Prostate gland (tissue), 2 donors: ENCODE results near the gene CDK5RAP2.

Experiments used
- POLR2AphosphoS5 ChIP-seq: sonication (generic); formaldehyde crosslinking; IDR thresholded peaks from one replicate; pipeline ENCODE4 v1.6.1; 2017; ENCODE audit warnings: antibody characterized with exemption
- TF ChIP-seq, protein P1 (sequence below), 4 experiments: fragments of 200-600 bp in 2 of 4; fragments of 450-650 bp in 2 of 4; sonication (generic) in 2 of 4; IDR thresholded peaks; 1 replicate in 3 of 4; 2 replicates in 1 of 4; pipeline ENCODE4 v1.5.1; 2016 to 2019; ENCODE audit warnings: antibody characterized with exemption in 4 of 4, mild to moderate bottlenecking in 2 of 4, moderate library complexity in 2 of 4

DNA sequence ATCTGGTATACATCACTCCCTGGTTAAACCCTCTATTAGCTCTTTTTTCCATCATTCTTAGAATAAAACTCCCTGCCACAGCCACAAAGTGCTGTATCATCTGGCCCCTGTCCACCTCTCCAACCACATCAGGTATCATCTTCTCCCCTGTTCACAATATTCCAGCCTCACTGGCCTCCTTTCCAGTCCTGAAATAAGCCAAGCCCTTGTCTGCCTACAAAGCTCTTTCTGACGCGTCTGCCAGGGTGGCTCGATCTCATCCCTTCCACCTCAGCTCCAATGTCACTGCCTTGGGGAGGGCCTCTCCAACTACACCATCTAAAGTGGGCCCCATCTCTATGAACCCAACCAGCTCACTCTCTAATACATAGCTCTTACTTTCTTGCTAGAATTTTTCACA, 21.5 kb downstream of the CDK5RAP2 start:
- no peak for TF ChIP-seq POLR2AphosphoS5
- TF ChIP-seq, protein P1, sequence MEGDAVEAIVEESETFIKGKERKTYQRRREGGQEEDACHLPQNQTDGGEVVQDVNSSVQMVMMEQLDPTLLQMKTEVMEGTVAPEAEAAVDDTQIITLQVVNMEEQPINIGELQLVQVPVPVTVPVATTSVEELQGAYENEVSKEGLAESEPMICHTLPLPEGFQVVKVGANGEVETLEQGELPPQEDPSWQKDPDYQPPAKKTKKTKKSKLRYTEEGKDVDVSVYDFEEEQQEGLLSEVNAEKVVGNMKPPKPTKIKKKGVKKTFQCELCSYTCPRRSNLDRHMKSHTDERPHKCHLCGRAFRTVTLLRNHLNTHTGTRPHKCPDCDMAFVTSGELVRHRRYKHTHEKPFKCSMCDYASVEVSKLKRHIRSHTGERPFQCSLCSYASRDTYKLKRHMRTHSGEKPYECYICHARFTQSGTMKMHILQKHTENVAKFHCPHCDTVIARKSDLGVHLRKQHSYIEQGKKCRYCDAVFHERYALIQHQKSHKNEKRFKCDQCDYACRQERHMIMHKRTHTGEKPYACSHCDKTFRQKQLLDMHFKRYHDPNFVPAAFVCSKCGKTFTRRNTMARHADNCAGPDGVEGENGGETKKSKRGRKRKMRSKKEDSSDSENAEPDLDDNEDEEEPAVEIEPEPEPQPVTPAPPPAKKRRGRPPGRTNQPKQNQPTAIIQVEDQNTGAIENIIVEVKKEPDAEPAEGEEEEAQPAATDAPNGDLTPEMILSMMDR (IDR thresholded peaks at IDR 0.05) = no peak
